Adrenal gland (tissue), 12 donors: Measurements from ENCODE around the gene ZNF549. TPM values are rescaled to one million over a fixed set of nuclear protein-coding genes. Genes with fewer than 3 reads are reported as not detected.

ENCODE experiments used
- DNase-seq, 7 donors: peaks; one replicate each; pipeline ENCODE4 v3.0.0-alpha.2; 2019 to 2020
- H3K27ac ChIP-seq, 5 donors: fragments of 200-600 bp; sonication (generic) in 4 of 5; 1 replicate in 3 of 5; 2 replicates in 2 of 5; pipeline versions ENCODE4 v1.5.1 to v1.8.0; 2016 to 2020; ENCODE audit warnings: mild to moderate bottlenecking in 1 of 5
- H3K27me3 ChIP-seq: fragments of 200-600 bp; 2 replicates; pipeline ENCODE4 v1.8.0; 2021
- H3K36me3 ChIP-seq, 2 donors: fragments of 200-600 bp; replicated peaks in 1 of 2; 1 replicate in 1 of 2; 2 replicates in 1 of 2; pipeline versions ENCODE4 v1.5.1 to v1.8.0; 2018 to 2022
- H3K4me1 ChIP-seq, 2 donors: fragments of 200-600 bp; replicated peaks in 1 of 2; 1 replicate in 1 of 2; 2 replicates in 1 of 2; pipeline versions ENCODE4 v1.5.1 to v1.8.0; 2018 to 2021
- H3K4me3 ChIP-seq, 4 donors: fragments of 200-600 bp; sonication (generic) in 3 of 4; one replicate each; pipeline ENCODE4 v1.5.1; 2016 to 2018
- H3K9me3 ChIP-seq, 3 donors: fragments of 200-600 bp; sonication (generic) in 1 of 3; replicated peaks in 1 of 3; 1 replicate in 2 of 3; 2 replicates in 1 of 3; pipeline versions ENCODE4 v1.5.1 to v1.8.0; 2016 to 2021
- POLR2A ChIP-seq, 2 donors: fragments of 450-650 bp; IDR thresholded peaks; one replicate each; pipeline ENCODE4 v1.6.1; 2017; ENCODE audit warnings: antibody characterized with exemption in 2 of 2, mild to moderate bottlenecking in 2 of 2, moderate library complexity in 1 of 2
- WGBS, 4 donors: extraction: QIAGEN DNeasy Blood & Tissue Kit in 2 of 4; methylation state at CpG; one replicate each; pipeline versions ENCODE4 v1.1.5 to v1.1.7; 2013 to 2017; 5-methylcytosine and 5-hydroxymethylcytosine counted together
- intact Hi-C, 2 donors: fragments of 100-400 bp; cut with DNase I; formaldehyde crosslinking; loops; one replicate each; pipeline versions ENCODE4 v1.14.1 to v1.15.0; 2022 to 2023
- polyA plus RNA-seq, 3 donors: library from polyadenylated mRNA; stranded (reverse); fragments of 200-250 nt in 2 of 3; fragments of 350-450 nt in 1 of 3; fragmentation: Illumina TruSeq in 1 of 3; extraction: RNeasy Lipid Tissue Mini Kit (QIAGEN cat#74804) in 1 of 3; gene quantifications; one replicate each; pipeline ENCODE4 v1.2.3, GENCODE V29; 2013 to 2014
- total RNA-seq, 9 donors: library from RNA; depleted of rRNA in 4 of 9; stranded (reverse); fragments of >200 nt in 4 of 9; fragments of 120-200 nt in 1 of 9; fragmentation: NEBNext Ultra II Directional in 1 of 9; extraction: Animal tissue kit (Norgen Biotek cat#: 25700) in 1 of 9; gene quantifications; one replicate each; pipeline versions ENCODE4 v1.1.0 to v1.2.4, GENCODE V29; 2013 to 2023
- TF ChIP-seq, protein P1 (sequence below), 6 experiments: fragments of 450-650 bp in 4 of 6; fragments of 200-600 bp in 2 of 6; sonication (generic) in 1 of 6; IDR thresholded peaks; 1 replicate in 5 of 6; 2 replicates in 1 of 6; pipeline versions ENCODE4 v1.5.1 to v1.8.0; 2016 to 2021; ENCODE audit warnings: antibody characterized with exemption in 6 of 6, mild to moderate bottlenecking in 2 of 6, moderate library complexity in 1 of 6
- donor health status: healthy with polysubstance abuse.
- donor health status: Bipolar disorder and iron deficiency.
- donor health status: DM: yes; HTN: yes; CAD: no.
- donor health status: DM: no; HTN: no; CAD: no.
- donor health status: DM: no; HTN: no; CAD: no.
- donor health status: DM: yes; HTN: yes; CAD: no.

ZNF549 gene
- total and polyA plus RNA-seq, 12 donors, result 2.7 to 7.9 (median 5.3) TPM

DNA sequence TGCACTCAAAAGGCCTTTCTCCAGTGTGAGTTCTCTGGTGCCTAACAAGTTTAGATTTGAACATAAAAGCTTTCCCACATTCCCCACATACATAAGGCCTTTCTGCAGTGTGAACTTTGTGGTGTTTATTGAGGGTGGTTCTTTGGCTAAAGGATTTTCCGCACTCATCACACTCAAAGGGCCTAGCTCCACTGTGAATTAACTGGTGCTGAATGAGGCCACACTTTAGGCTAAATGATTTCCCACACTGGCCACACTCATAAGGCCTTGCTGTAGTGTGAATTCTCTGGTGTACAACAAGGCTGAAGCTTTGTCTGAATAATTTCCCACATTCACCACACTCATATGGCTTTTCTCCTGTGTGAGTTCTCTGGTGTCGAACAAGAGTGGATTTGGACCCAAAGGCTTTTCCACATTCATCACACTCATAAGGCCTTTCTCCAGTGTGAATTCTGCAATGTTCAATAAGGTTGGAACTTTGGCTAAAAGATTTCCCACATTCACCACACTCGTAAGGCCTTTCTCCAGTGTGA, 45.3 kb downstream of the ZNF549 start:
- WGBS, 4 donors, result 96 to 100% (median 98%) methylated on average over 3 of the region's 3 CpGs
- TF ChIP-seq, protein P1, sequence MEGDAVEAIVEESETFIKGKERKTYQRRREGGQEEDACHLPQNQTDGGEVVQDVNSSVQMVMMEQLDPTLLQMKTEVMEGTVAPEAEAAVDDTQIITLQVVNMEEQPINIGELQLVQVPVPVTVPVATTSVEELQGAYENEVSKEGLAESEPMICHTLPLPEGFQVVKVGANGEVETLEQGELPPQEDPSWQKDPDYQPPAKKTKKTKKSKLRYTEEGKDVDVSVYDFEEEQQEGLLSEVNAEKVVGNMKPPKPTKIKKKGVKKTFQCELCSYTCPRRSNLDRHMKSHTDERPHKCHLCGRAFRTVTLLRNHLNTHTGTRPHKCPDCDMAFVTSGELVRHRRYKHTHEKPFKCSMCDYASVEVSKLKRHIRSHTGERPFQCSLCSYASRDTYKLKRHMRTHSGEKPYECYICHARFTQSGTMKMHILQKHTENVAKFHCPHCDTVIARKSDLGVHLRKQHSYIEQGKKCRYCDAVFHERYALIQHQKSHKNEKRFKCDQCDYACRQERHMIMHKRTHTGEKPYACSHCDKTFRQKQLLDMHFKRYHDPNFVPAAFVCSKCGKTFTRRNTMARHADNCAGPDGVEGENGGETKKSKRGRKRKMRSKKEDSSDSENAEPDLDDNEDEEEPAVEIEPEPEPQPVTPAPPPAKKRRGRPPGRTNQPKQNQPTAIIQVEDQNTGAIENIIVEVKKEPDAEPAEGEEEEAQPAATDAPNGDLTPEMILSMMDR (IDR thresholded peaks at IDR 0.05), result no peak
- no peak for TF ChIP-seq POLR2A (IDR thresholded peaks at IDR 0.05)
- DNase-seq, result no peak
- no peaks in the 10 kb centered on the region for H3K27me3 ChIP-seq
- H3K4me3 ChIP-seq, result no peak overlapping the region
- H3K27ac ChIP-seq, result no peak overlapping the region
- peaks cover 0 to 89% (median 0%) of the 10 kb centered on the region in 3 donors for H3K9me3 ChIP-seq
- peaks cover 0 to 2% of the 10 kb centered on the region in 2 donors for H3K4me1 ChIP-seq
- intact Hi-C loops, result no loop called here
- H3K36me3 ChIP-seq, result peaks cover 0 to 18% of the 10 kb centered on the region in 2 donors

DNA sequence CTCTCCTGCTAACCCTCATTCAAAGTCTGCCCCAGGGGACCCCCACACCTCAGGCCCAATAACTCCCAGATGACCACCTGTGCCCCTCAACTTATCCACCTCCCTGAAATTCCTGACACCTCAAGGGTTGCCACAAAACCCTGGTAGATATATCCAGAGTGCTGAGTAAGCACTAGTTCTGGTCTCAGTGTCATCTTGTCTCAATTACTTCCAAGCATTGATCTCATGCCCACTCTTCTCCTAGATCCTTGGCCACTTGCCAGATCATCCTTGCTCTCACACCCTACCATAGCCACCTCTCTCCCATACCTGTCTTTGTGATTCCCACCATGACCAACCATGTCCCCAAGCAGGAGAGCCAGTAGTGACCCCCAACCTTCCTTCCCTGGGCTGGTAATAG, 49.5 kb downstream of the ZNF549 start:
- TF ChIP-seq POLR2A (IDR thresholded peaks at IDR 0.05), result no peak
- TF ChIP-seq, protein P1 (IDR thresholded peaks at IDR 0.05), result no peak
- H3K27ac ChIP-seq, result no peak overlapping the region
- no peak for DNase-seq
- intact Hi-C loops, result no loop called here
- no peak overlapping the region for H3K4me3 ChIP-seq
- no peaks in the 10 kb centered on the region for H3K27me3 ChIP-seq
- peaks cover 5 to 14% of the 10 kb centered on the region in 2 donors for H3K4me1 ChIP-seq
- H3K9me3 ChIP-seq, result peaks cover 0 to 59% (median 0%) of the 10 kb centered on the region in 3 donors
- H3K36me3 ChIP-seq, result peaks cover 0 to 18% of the 10 kb centered on the region in 2 donors

DNA sequence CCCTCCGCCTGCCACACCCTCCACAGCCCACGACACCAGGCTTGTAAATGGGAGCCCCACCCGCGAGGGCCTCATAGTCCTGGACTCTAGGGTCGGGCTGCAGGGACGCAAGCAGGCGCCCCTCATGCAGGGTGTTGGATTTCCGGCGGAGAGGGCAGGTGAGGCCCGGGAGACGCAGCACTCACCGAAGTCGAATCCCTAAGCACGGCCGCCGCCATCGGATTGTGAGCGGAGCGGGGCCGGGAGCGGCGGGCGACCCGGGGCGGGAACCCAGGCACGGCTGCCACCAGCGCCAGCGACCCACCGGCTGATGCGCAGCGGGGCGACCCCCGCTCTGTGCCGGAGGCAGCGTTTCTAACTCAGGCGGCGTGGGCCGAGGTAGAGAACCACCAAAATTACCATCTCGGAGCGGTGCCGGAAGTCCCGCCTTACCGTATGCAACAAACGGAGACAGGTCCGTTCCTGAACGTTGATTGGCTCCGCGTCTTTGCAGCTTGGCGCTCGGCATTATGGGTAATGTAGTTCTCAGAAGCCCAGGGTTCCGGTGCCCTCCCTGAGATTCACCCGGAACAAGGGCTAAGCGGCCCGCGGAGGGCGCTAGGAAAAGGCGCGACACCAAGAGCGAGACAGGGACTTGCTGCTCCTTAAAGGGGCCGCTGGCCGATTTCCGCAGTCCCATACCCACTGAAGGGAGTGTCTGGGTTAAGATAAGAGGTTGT, 51.5 kb downstream of the ZNF549 start, which contains the start of gene ZNF416:
ZNF416 (minus strand) TSS at position 425 of the 719 bp plus-strand sequence; CDS start at position 218, 207 bp downstream.
- no peaks in the 10 kb centered on the region for H3K27me3 ChIP-seq
- peak within 1 kb of the TSS; percentile 33 to 99 (median 66) for H3K4me3 ChIP-seq
- WGBS, 4 donors, result 1% methylated on average over 16 to 62 of the region's 62 CpGs
- peaks cover 5 to 21% of the 10 kb centered on the region in 2 donors for H3K4me1 ChIP-seq
- TF ChIP-seq POLR2A (IDR thresholded peaks at IDR 0.05), result no peak
- TF ChIP-seq, protein P1 (IDR thresholded peaks at IDR 0.05), result peak in 1 of 6 experiments; percentile 30
- DNase-seq, result peak; percentile 98 to 99 (median 98)
- H3K36me3 ChIP-seq, result peaks cover 0 to 10% of the 10 kb centered on the region in 2 donors
- H3K27ac ChIP-seq, result peak within 1 kb of the TSS in 3 of 5 donors; percentile 24 to 76 (median 62)
- intact Hi-C loops, result no loop called here
- H3K9me3 ChIP-seq, result peaks cover 0 to 39% (median 0%) of the 10 kb centered on the region in 3 donors

DNA sequence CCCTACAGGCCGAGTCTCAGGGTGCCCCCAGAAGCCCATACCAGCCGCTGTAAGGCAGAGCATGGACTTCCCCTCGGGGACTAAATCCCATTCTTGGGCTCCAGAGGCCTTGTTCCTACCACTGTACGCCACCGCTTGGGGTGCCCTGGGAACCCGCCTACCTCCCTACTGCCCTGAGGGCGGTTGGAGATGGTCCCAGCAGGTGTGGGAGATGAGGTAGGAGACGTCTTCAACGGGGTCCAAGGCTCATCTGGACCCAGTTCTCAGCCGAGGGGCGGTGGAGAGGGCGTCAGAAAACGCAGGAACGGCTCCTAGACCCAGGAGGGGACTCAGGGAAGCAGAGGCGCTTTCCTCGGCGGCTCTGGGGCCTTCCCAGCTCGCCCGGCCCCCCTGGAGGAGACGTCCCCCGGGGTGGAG, 56.0 kb downstream of the ZNF549 start:
- no peak for DNase-seq
- H3K36me3 ChIP-seq, result no peaks in the 10 kb centered on the region
- TF ChIP-seq POLR2A (IDR thresholded peaks at IDR 0.05), result no peak
- TF ChIP-seq, protein P1 (IDR thresholded peaks at IDR 0.05), result no peak
- H3K4me1 ChIP-seq, result peaks cover 5 to 20% of the 10 kb centered on the region in 2 donors
- peak overlapping the region in 2 of 4 donors; percentile 33 to 58 for H3K4me3 ChIP-seq
- H3K9me3 ChIP-seq, result peaks cover 0 to 14% (median 0%) of the 10 kb centered on the region in 3 donors
- intact Hi-C loops, result no loop called here
- H3K27ac ChIP-seq, result no peak overlapping the region
- no peaks in the 10 kb centered on the region for H3K27me3 ChIP-seq
- WGBS, 4 donors, result 35 to 77% (median 45%) methylated on average over 8 to 21 of the region's 21 CpGs
